A673 (cell line): ENCODE results near the gene ADM5. TPM values are rescaled to one million over a fixed set of nuclear protein-coding genes. Genes with fewer than 3 reads are reported as not detected.

Source experiments
- BruUV-seq: library from RNA; stranded (reverse); fragments of 400-500 nt; replicated peaks from 2 replicates; lab custom pipeline; 2021; lab: Mats Ljungman, UMichigan
- CTCF ChIA-PET: fragments of 300-600 bp; sonication (Branson Sonifier 250); formaldehyde crosslinking; loops from one replicate; lab custom pipeline; 2022; ENCODE audit warnings: antibody characterized with exemption; lab: Charles Lee
- POLR2A ChIA-PET: fragments of 300-600 bp; sonication (Branson Sonifier 250); formaldehyde crosslinking; loops from one replicate; lab custom pipeline; 2022; ENCODE audit warnings: antibody characterized with exemption; ENCODE audit not compliant: low non-redundant PET; lab: Charles Lee
- DNase-seq: peaks from one replicate; pipeline ENCODE4 v3.0.0-alpha.2; 2015; ENCODE audit warnings: low spot score
- H3K27ac ChIP-seq: fragments of 200-600 bp; sonication (generic); 2 replicates; pipeline ENCODE4 v1.5.1; 2016; ENCODE audit warnings: mixed run types, low read depth, mild to moderate bottlenecking, mixed read lengths, antibody characterized with exemption, low read length; ENCODE audit not compliant: poor library complexity, severe bottlenecking
- H3K27me3 ChIP-seq: fragments of 200-600 bp; sonication (generic); replicated peaks from 2 replicates; pipeline ENCODE4 v1.6.1; 2017; ENCODE audit warnings: mixed run types, low read depth, mild to moderate bottlenecking, mixed read lengths, antibody characterized with exemption, low read length; ENCODE audit not compliant: insufficient read depth, poor library complexity
- H3K36me3 ChIP-seq: fragments of 200-600 bp; sonication (generic); 2 replicates; pipeline ENCODE4 v1.6.1; 2016; ENCODE audit warnings: mixed run types, mild to moderate bottlenecking, mixed read lengths, antibody characterized with exemption, low read length; ENCODE audit not compliant: insufficient read depth, poor library complexity, severe bottlenecking
- H3K4me1 ChIP-seq: fragments of 200-600 bp; sonication (generic); 2 replicates; pipeline ENCODE4 v1.6.1; 2017; ENCODE audit warnings: mixed run types, mild to moderate bottlenecking, mixed read lengths, antibody characterized with exemption, low read length; ENCODE audit not compliant: insufficient read depth, poor library complexity, severe bottlenecking
- H3K4me3 ChIP-seq: fragments of 200-600 bp; sonication (generic); 2 replicates; pipeline ENCODE4 v1.5.1; 2016; ENCODE audit warnings: low read depth, mixed run types, mild to moderate bottlenecking, mixed read lengths, low read length; ENCODE audit not compliant: poor library complexity, severe bottlenecking
- H3K9me3 ChIP-seq: fragments of 200-600 bp; sonication (generic); 2 replicates; pipeline ENCODE4 v1.6.1; 2016; ENCODE audit warnings: mixed run types, low read depth, mild to moderate bottlenecking, mixed read lengths, antibody characterized with exemption, low read length; ENCODE audit not compliant: poor library complexity, severe bottlenecking
- CTCF ChIP-seq: fragments of 300-800, 200-600 bp; sonication (generic); conservative IDR thresholded peaks from 2 replicates; pipeline ENCODE4 v1.5.1; 2017; ENCODE audit warnings: low read depth, mild to moderate bottlenecking, antibody characterized with exemption, low read length, moderate library complexity, mixed read lengths
- EZH2 ChIP-seq: fragments of 200-600 bp; sonication (generic); IDR thresholded peaks from 2 replicates; pipeline ENCODE4 v1.6.1; 2017; ENCODE audit warnings: borderline replicate concordance, low read depth, mild to moderate bottlenecking, mixed read lengths, antibody characterized with exemption, low read length; ENCODE audit not compliant: poor library complexity, severe bottlenecking
- intact Hi-C: fragments of 100-400 bp; cut with micrococcal nuclease; formaldehyde crosslinking; loops from one replicate; pipeline ENCODE4 v1.10.0; 2022; ENCODE audit not compliant: unreplicated experiment
- microRNA-seq: library from miRNA; unstranded; fragments of <30 nt; microRNA quantifications from one replicate; pipeline ENCODE4 v1.2.0, GENCODE V29; 2021
- total RNA-seq: library from RNA; stranded (reverse); gene quantifications from 2 replicates; pipeline ENCODE4 v1.2.3, GENCODE V29; 2021

The ADM5 gene
- total RNA-seq, 1 experiment from 2014 or later, result 4.3 TPM

GRCh38 chr19:49739098-49739497 is 49.7 kb downstream of the ADM5 start:
- no peak overlapping the region for H3K27ac ChIP-seq
- no TSS peak for BruUV-seq
- H3K4me1 ChIP-seq, result no peaks in the 10 kb centered on the region
- POLR2A ChIA-PET, result no interaction called here
- DNase-seq, result no peak
- intact Hi-C loops, result no loop called here
- no peaks in the 10 kb centered on the region for H3K9me3 ChIP-seq
- CTCF ChIA-PET, result no interaction called here
- no peaks in the 10 kb centered on the region for H3K36me3 ChIP-seq
- no peak overlapping the region for H3K4me3 ChIP-seq
- TF ChIP-seq EZH2 (no peak), CTCF (no peak)
- H3K27me3 ChIP-seq, result no peaks in the 10 kb centered on the region

GRCh38 chr19:49739933-49740332 is 50.5 kb downstream of the ADM5 start:
- Histone ChIP-seq H3K27me3 (no peaks in the 10 kb centered on the region), H3K36me3 (no peaks in the 10 kb centered on the region), H3K4me1 (no peaks in the 10 kb centered on the region), H3K4me3 (no peak overlapping the region), H3K9me3 (no peaks in the 10 kb centered on the region), H3K27ac (no peak overlapping the region)
- no peak for DNase-seq
- ChIA-PET POLR2A (no interaction called here), CTCF (no interaction called here)
- intact Hi-C loops, result no loop called here
- TF ChIP-seq EZH2 (no peak), CTCF (no peak)
- no TSS peak for BruUV-seq

Small RNAs within 50 kb of the gene (microRNA-seq; reads per million reads assigned to microRNA genes)
- gene MIR5088, result not detected

Other genes with a start within 250 kb of the ADM5 start
- gene SLC17A7, start 248.1 kb upstream of the ADM5 start, total RNA-seq, result 1.7 and 1.8 TPM in 2 replicates
- gene PIH1D1, start 237.8 kb upstream of the ADM5 start, total RNA-seq, result 122 and 131 TPM in 2 replicates
- gene ALDH16A1, start 236.4 kb upstream of the ADM5 start, total RNA-seq, result 22.6 and 23.2 TPM in 2 replicates
- gene FLT3LG, start 215.4 kb upstream of the ADM5 start, total RNA-seq, result 6.5 and 6.9 TPM in 2 replicates
- gene RPL13A, start 202.0 kb upstream of the ADM5 start, total RNA-seq, result 2,390 and 2,393 TPM in 2 replicates
- gene RPS11, start 193.2 kb upstream of the ADM5 start, total RNA-seq, result 2,088 and 2,093 TPM in 2 replicates
- 396 and 482 TPM in 2 replicates for gene FCGRT, start 176.9 kb upstream of the ADM5 start, total RNA-seq
- 82.9 and 95.3 TPM in 2 replicates for gene RCN3, start 161.6 kb upstream of the ADM5 start, total RNA-seq
- gene NOSIP, start 109.0 kb upstream of the ADM5 start, total RNA-seq, result 169 and 178 TPM in 2 replicates
- gene PRRG2, start 108.3 kb upstream of the ADM5 start, total RNA-seq, result 1.5 and 1.9 TPM in 2 replicates
- gene PRR12, start 98.4 kb upstream of the ADM5 start, total RNA-seq, result 51.4 and 54.0 TPM in 2 replicates
- 27.6 and 32.4 TPM in 2 replicates for gene RRAS, start 49.5 kb upstream of the ADM5 start, total RNA-seq
- gene SCAF1, start 47.4 kb upstream of the ADM5 start, total RNA-seq, result 92.7 and 98.2 TPM in 2 replicates
- gene IRF3, start 23.7 kb upstream of the ADM5 start, total RNA-seq, result 81.7 and 88.0 TPM in 2 replicates
- 97.4 and 99.1 TPM in 2 replicates for gene BCL2L12, start 23.7 kb upstream of the ADM5 start, total RNA-seq
- 523 and 536 TPM in 2 replicates for gene PRMT1, start 12.3 kb upstream of the ADM5 start, total RNA-seq
- 23.3 and 30.0 TPM in 2 replicates for gene CPT1C, start 1.5 kb downstream of the ADM5 start, total RNA-seq
- not detected in 2 replicates for gene TSKS, start 73.7 kb downstream of the ADM5 start, total RNA-seq
- 80.1 and 98.5 TPM in 2 replicates for gene AP2A1, start 77.4 kb downstream of the ADM5 start, total RNA-seq
- 53.0 and 64.3 TPM in 2 replicates for gene FUZ, start 123.7 kb downstream of the ADM5 start, total RNA-seq
- gene MED25, start 128.7 kb downstream of the ADM5 start, total RNA-seq, result 93.0 and 111 TPM in 2 replicates
- 331 and 356 TPM in 2 replicates for gene PTOV1, start 161.6 kb downstream of the ADM5 start, total RNA-seq
- 122 and 130 TPM in 2 replicates for gene PNKP, start 178.0 kb downstream of the ADM5 start, total RNA-seq
- gene AKT1S1, start 187.8 kb downstream of the ADM5 start, total RNA-seq, result 80.3 and 81.5 TPM in 2 replicates
- gene TBC1D17, start 188.1 kb downstream of the ADM5 start, total RNA-seq, result 35.1 and 40.0 TPM in 2 replicates
- 1.3 TPM in 2 replicates for gene IL4I1, start 207.3 kb downstream of the ADM5 start, total RNA-seq
- 302 and 322 TPM in 2 replicates for gene ATF5, start 239.6 kb downstream of the ADM5 start, total RNA-seq
- gene NUP62, start 239.9 kb downstream of the ADM5 start, total RNA-seq, result 98.5 and 100 TPM in 2 replicates